Stimulated activated naive CD8-positive, alpha-beta T cell treated with anti-CD3 and anti-CD28 coated beads, Interleukin-15, Interleukin-2, amounts not matched to agents 100 ng/mL and 50 ng/mL, for 24 hours (primary cell): ENCODE results near the gene GPR183.

ENCODE experiments used
- H3K27ac Mint-ChIP-seq: one replicate; pipeline ENCODE4 v1.8.0; 2021; ENCODE audit warnings: mild to moderate bottlenecking, mixed read lengths
- H3K27me3 Mint-ChIP-seq: one replicate; pipeline ENCODE4 v1.8.0; 2021; ENCODE audit warnings: mixed read lengths
- H3K36me3 Mint-ChIP-seq: one replicate; pipeline ENCODE4 v1.8.0; 2021; ENCODE audit warnings: low read depth, mixed read lengths
- H3K4me1 Mint-ChIP-seq: one replicate; pipeline ENCODE4 v1.8.0; 2021; ENCODE audit warnings: low read depth, mixed read lengths
- H3K4me3 Mint-ChIP-seq: one replicate; pipeline ENCODE4 v1.8.0; 2021; ENCODE audit warnings: mild to moderate bottlenecking, mixed read lengths
- H3K9me3 Mint-ChIP-seq: one replicate; pipeline ENCODE4 v1.8.0; 2021; ENCODE audit warnings: mixed read lengths

Gene GPR183

DNA sequence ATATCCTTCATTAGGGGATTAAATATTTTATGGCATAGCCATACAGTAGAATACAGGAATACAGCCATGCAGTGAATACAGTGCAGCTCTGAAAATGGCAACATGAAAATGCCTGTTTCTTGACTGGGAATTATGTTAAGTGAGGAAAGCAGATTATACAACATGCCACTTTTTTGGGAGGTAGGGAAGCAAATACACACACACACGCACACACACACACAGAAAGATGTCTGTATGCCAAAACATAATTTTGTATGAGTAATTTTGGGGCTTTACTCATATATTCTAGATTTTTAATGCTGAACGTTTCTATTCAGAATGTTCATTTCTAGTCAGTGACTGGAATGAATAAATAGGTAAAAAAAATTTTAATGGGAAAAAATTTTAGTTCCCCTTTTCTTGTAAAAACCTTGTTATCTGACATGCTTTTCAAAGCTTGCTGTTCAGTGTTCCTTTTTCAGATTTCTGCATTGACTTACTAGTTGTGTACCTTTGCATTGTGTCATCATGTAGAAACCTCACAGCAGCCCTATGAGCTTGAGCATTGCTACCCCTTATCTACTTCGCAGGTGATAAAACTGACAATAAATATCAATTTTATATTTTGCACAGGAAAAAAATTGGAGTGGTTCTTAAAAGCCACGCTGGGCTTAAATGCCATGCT is 7.8 kb downstream of the GPR183 start:
- peaks cover 71% of the 10 kb centered on the region for H3K36me3 Mint-ChIP-seq
- H3K4me3 Mint-ChIP-seq: peak overlapping the region; percentile 21
- H3K27me3 Mint-ChIP-seq: no peaks in the 10 kb centered on the region
- peak overlapping the region; percentile 70 for H3K27ac Mint-ChIP-seq
- peaks cover 93% of the 10 kb centered on the region for H3K4me1 Mint-ChIP-seq
- H3K9me3 Mint-ChIP-seq: no peaks in the 10 kb centered on the region

GRCh38 chr13:99298056-99298455 is 9.1 kb downstream of the GPR183 start:
- Mint-ChIP-seq H3K27me3 (no peaks in the 10 kb centered on the region), H3K4me3 (peak overlapping the region; percentile 54), H3K9me3 (no peaks in the 10 kb centered on the region), H3K4me1 (peaks cover 93% of the 10 kb centered on the region), H3K27ac (peak overlapping the region; percentile 95), H3K36me3 (peaks cover 71% of the 10 kb centered on the region)

GRCh38 chr13:99297331-99297730 is 9.9 kb downstream of the GPR183 start:
- H3K9me3 Mint-ChIP-seq: no peaks in the 10 kb centered on the region
- H3K27ac Mint-ChIP-seq: peak overlapping the region; percentile 95
- peaks cover 93% of the 10 kb centered on the region for H3K4me1 Mint-ChIP-seq
- H3K36me3 Mint-ChIP-seq: peaks cover 72% of the 10 kb centered on the region
- no peaks in the 10 kb centered on the region for H3K27me3 Mint-ChIP-seq
- H3K4me3 Mint-ChIP-seq: peak overlapping the region; percentile 54

- peak overlapping the region; percentile 95 for H3K27ac Mint-ChIP-seq
- peaks cover 92% of the 10 kb centered on the region for H3K4me1 Mint-ChIP-seq
- peaks cover 76% of the 10 kb centered on the region for H3K36me3 Mint-ChIP-seq
- H3K9me3 Mint-ChIP-seq: no peaks in the 10 kb centered on the region
- no peaks in the 10 kb centered on the region for H3K27me3 Mint-ChIP-seq
- H3K4me3 Mint-ChIP-seq: peak overlapping the region; percentile 73
These were observed 10.8 kb downstream of the GPR183 start for GRCh38 chr13:99296398-99296797.

DNA sequence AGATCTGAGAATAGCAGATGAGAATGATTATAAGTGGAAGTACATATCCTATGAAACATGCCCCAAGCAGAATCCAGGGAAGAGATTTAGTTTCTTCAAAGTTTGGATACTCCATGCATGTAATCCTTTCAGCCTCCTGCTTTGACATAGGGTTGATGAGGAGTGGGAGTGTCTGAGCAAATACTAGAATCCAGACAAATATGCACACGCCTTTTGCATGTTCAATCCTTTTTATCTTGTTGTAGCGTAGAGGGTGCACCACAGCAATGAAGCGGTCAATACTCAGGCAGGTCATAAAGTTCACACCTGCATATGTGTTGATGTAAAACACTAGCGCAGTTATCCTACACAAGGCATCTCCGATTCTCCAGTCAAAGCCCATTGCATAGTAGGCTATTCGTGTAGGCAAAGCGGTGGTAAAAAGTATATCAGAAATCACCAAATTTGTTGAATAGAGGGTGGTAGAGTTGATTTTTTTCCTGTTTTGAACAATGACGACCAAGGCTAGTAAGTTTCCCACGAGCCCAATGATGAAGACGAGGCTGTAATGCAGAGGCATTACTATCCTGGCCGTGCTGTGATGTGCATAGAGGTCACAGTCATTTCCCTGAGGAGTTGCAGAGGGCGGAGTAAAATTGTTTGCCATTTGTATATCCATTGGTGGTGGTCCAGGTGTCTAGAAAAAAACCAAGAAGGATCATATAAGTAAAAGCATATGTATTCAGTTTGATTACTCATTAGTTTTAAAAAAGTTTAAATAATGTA is 11.5 kb downstream of the GPR183 start:
- Mint-ChIP-seq H3K4me1 (peaks cover 95% of the 10 kb centered on the region), H3K27me3 (no peaks in the 10 kb centered on the region), H3K4me3 (peak overlapping the region; percentile 57), H3K9me3 (no peaks in the 10 kb centered on the region), H3K36me3 (peaks cover 83% of the 10 kb centered on the region), H3K27ac (peak overlapping the region; percentile 95)

DNA sequence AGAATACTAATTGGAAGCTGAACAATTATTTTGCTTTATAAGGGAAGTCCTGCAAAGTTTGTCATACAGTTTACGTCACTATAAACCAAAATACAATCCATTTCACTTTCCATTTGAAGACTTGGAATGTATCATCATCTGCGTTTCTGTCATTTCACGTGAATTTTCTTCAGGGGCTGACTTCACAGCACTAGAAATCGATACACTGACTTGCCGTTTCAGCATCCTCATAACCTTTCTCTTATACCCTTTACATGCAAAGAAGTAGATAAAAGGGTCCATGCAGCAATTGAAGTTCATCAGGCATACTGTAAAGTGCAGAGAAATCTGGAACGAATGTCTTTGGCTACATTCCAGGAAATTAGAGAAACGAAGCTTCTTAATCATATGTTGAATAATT is 12.2 kb downstream of the GPR183 start:
- H3K27ac Mint-ChIP-seq: peak overlapping the region; percentile 95
- peaks cover 95% of the 10 kb centered on the region for H3K4me1 Mint-ChIP-seq
- H3K4me3 Mint-ChIP-seq: peak overlapping the region; percentile 57
- H3K27me3 Mint-ChIP-seq: no peaks in the 10 kb centered on the region
- H3K9me3 Mint-ChIP-seq: no peaks in the 10 kb centered on the region
- H3K36me3 Mint-ChIP-seq: peaks cover 83% of the 10 kb centered on the region

DNA sequence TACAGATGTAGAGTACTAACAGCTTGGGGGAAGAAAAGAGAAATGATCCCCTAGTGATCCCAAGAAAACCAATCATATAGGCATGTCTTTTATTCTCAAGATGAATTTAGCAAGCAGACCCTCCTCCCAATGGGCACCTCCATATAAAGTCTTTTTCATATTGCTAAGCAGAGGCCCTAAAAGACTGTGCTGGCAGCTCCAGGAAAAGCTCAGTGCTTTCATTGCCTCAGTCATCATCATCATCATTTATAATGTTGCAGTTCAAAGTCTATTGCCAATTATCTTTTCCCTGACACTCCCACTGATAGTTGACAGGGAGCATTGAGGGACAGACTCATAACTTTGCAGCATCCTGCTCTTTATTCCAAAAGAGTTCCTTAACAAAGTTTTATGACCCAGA is 13.0 kb downstream of the GPR183 start:
- peaks cover 85% of the 10 kb centered on the region for H3K36me3 Mint-ChIP-seq
- H3K4me3 Mint-ChIP-seq: no peak overlapping the region
- H3K27me3 Mint-ChIP-seq: no peaks in the 10 kb centered on the region
- peak overlapping the region; percentile 42 for H3K27ac Mint-ChIP-seq
- no peaks in the 10 kb centered on the region for H3K9me3 Mint-ChIP-seq
- H3K4me1 Mint-ChIP-seq: peaks cover 95% of the 10 kb centered on the region

DNA sequence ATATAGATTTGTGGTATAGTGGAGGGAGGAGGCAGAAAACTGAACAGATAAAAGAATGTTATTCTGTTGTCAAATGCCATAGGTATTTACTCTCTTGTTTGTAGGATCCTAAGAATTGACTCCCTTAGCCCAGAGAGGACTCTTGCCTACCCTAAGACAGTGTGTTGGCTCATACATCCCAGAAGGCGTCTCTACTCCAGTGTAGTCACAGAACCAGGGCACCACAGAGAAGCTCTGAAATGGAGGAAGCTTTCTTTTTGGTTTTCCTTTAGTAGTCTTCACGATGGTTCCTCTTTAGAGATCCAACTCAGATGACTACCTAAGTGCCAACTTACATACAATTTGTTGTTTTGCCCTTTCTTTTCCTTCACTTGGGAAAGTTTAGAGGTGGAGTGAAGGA is 14.0 kb downstream of the GPR183 start:
- no peak overlapping the region for H3K4me3 Mint-ChIP-seq
- peaks cover 96% of the 10 kb centered on the region for H3K4me1 Mint-ChIP-seq
- no peaks in the 10 kb centered on the region for H3K27me3 Mint-ChIP-seq
- H3K9me3 Mint-ChIP-seq: no peaks in the 10 kb centered on the region
- H3K36me3 Mint-ChIP-seq: peaks cover 83% of the 10 kb centered on the region
- H3K27ac Mint-ChIP-seq: peak overlapping the region; percentile 6

DNA sequence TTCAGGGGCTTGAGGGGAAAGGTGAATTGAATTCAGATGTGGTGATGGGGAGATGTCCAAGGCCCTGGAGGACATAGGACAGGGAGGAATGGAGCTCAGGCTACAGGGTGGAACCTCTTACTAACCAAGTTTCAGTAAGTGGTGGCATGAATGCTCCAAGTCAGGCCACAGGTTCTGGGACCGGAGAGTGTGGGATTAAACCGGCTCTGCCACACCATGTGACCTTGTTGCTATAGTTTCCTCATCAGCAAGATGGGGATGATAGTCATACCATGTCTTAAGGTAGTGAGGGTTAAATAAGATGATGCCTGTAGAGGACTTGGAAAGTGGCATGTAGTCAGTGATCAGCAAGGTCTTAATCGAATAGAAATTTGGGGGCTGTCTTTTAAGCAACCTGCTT is 16.3 kb downstream of the GPR183 start:
- Mint-ChIP-seq H3K36me3 (peaks cover 79% of the 10 kb centered on the region), H3K9me3 (no peaks in the 10 kb centered on the region), H3K27ac (peak overlapping the region; percentile 83), H3K27me3 (no peaks in the 10 kb centered on the region), H3K4me3 (no peak overlapping the region), H3K4me1 (peaks cover 95% of the 10 kb centered on the region)

DNA sequence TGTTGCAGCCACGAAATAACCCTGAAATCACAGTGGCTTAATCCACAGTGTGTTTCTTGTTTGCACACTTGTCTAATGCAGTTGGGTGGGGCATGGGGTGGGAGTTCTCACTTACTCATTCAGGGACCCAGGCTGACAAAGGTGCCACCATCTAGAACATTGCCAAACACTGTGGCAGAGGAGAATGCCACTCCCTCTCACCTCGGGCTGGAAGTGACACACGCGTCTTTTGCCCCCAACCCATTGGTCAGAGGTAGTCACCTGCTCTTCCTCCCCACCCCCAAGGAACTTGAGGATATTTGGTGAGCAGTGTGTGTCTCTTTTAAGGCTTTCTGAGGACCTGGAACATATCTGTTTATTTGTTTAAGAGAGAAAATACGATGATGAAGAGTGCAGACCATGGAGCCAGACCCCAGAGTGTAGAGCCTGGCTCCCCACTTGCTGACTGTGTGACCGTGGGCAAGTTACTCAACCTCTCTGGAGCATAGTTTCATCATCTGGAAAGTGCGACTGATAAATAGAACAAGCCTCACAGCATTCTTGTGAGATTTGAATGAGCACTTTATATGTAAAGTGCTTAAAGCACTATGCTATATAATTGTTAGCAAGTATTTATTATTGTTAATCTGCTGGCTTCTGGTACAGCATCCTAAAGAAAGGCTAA is 17.4 kb downstream of the GPR183 start:
- H3K9me3 Mint-ChIP-seq: no peaks in the 10 kb centered on the region
- H3K4me3 Mint-ChIP-seq: peak overlapping the region; percentile 39
- peaks cover 71% of the 10 kb centered on the region for H3K36me3 Mint-ChIP-seq
- peaks cover 95% of the 10 kb centered on the region for H3K4me1 Mint-ChIP-seq
- peak overlapping the region; percentile 83 for H3K27ac Mint-ChIP-seq
- H3K27me3 Mint-ChIP-seq: no peaks in the 10 kb centered on the region

DNA sequence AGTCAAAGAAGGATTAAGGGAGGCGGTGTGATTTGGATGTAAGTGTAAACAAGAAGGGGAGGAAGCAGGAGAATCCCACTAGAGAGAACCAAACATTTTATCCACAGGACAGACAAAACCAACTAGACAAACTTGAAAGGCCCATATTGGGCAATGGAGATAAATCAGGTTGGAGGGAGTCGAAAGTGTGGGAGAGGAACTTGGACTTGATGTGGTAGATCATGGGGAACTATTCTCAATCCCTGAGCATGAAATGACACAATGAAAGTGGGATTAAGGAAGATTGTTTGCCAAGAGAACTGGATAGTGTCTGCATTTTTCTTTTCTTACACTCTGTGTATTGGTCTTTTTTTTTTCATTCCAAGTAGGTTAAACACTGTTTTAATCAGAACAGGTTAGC is 17.9 kb downstream of the GPR183 start:
- no peak overlapping the region for H3K4me3 Mint-ChIP-seq
- H3K9me3 Mint-ChIP-seq: no peaks in the 10 kb centered on the region
- peaks cover 72% of the 10 kb centered on the region for H3K36me3 Mint-ChIP-seq
- H3K4me1 Mint-ChIP-seq: peaks cover 96% of the 10 kb centered on the region
- H3K27me3 Mint-ChIP-seq: no peaks in the 10 kb centered on the region
- H3K27ac Mint-ChIP-seq: peak overlapping the region; percentile 83

DNA sequence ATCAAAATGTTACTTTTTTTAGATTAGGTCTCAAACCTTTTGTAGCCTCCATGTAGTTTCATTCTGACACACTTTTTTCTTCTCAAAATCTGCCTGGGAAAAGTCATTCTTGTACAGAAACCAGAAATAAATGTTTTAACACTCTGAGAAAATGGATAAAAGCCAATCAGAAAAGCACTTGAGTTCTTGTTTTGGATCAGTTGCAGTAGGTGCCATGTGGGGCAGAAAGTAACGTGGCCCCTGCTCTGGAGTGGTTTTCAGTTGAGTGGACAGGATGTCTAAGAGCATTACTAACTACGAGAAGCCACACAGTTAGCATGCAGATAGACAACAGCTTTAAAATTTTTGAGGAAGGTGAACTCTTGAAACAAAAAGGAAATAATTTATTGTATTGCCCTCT is 19.1 kb downstream of the GPR183 start:
- H3K9me3 Mint-ChIP-seq: no peaks in the 10 kb centered on the region
- H3K27me3 Mint-ChIP-seq: no peaks in the 10 kb centered on the region
- peaks cover 60% of the 10 kb centered on the region for H3K36me3 Mint-ChIP-seq
- peak overlapping the region; percentile 67 for H3K4me3 Mint-ChIP-seq
- peaks cover 96% of the 10 kb centered on the region for H3K4me1 Mint-ChIP-seq
- H3K27ac Mint-ChIP-seq: peak overlapping the region; percentile 96

DNA sequence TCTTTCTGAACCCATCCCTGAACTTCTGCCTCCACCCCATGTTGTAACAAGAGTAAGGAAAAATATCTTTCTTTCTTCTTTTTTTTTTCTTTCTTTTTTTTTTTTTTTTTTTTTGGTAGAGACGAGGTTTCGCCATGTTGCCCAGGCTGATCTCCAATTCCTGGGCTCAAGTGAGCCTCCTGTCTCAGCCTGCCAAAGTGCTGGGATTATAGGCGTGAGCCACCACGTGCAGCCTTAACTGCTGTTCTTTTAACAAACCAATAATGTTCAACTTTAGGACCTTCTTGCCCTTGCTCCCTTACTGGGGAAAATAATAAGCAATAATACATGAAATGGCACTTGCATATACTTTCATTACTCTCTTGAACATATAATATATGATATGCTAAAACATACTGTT is 19.6 kb downstream of the GPR183 start:
- Mint-ChIP-seq H3K27ac (peak overlapping the region; percentile 96), H3K4me1 (peaks cover 96% of the 10 kb centered on the region), H3K9me3 (no peaks in the 10 kb centered on the region), H3K27me3 (no peaks in the 10 kb centered on the region), H3K4me3 (peak overlapping the region; percentile 67), H3K36me3 (peaks cover 55% of the 10 kb centered on the region)

DNA sequence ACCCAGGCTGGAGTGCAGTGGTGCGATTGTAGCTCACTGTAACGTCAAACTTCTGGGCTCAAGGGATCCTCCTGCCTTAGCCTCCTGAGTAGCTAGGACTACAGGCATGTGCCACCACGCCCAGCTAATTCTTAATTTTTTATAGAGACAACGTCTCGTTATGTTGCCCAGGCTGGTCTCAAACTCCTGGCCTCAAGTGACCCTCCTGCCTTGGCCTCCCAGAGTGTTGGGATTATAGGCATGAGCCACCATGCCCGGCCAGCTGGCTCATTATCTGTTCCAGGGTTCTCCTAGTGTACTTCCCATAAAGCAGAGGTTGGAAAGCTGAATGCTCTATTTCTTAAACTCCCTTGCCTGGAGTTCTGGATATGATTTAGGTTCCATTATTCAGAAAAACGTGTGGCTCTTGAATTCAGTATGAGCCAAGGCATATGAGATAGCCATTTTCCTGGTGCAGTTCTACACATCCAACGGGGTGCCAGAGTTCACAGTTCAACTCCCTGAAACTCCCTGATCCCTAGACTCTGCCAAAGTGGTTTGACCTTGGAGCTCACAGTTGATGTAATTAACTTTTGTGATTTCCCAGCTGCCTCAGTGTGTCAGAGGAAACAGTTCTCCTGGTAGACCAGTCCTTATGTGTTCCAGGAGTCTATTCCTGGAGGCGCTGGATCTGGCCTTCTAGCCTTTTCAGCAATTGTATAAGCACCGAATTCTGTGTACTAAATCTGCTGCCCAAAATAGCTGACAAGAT is 21.6 kb downstream of the GPR183 start:
- peaks cover 39% of the 10 kb centered on the region for H3K36me3 Mint-ChIP-seq
- no peaks in the 10 kb centered on the region for H3K27me3 Mint-ChIP-seq
- no peaks in the 10 kb centered on the region for H3K9me3 Mint-ChIP-seq
- H3K4me1 Mint-ChIP-seq: peaks cover 99% of the 10 kb centered on the region
- H3K27ac Mint-ChIP-seq: peak overlapping the region; percentile 26
- no peak overlapping the region for H3K4me3 Mint-ChIP-seq
